Measurements from ENCODE around the gene TCP11L1. TPM values are rescaled to one million over a fixed set of nuclear protein-coding genes. Genes with fewer than 3 reads are reported as not detected.

The TCP11L1 gene
- total RNA-seq, 1 experiment from 2014 or later = 16.8 TPM

GRCh38 chr11:33027846-33028536 lies 11.4 kb upstream of the TCP11L1 start:
- no peaks in the 10 kb centered on the region for H3K36me3 Mint-ChIP-seq
- H3K27me3 Mint-ChIP-seq (ENCODE audit: low read depth) = no peaks in the 10 kb centered on the region
- H3K27ac Mint-ChIP-seq = no peak overlapping the region
- H3K4me1 Mint-ChIP-seq = peaks cover 18% of the 10 kb centered on the region
- DNase-seq (ENCODE audit: low spot score) (no peak), ATAC-seq (no peak)
- POLR2A ChIA-PET = no interaction called here
- CTCF ChIA-PET = interaction anchor here (2.3 kb wide), 1 partner anchor 38 kb away, joined by 5 read pairs; no protein-coding TSS in a partner anchor
- TF ChIP-seq ZNF532 (CRISPR knock-in tag; IDR thresholded peaks at IDR 0.05; ENCODE audit: borderline replicate concordance) = no peak
- no peak overlapping the region for H3K4me3 Mint-ChIP-seq
- H3K9me3 Mint-ChIP-seq = no peaks in the 10 kb centered on the region

- DNase-seq (ENCODE audit: low spot score) (no peak), ATAC-seq (no peak)
- no peak overlapping the region for H3K27ac Mint-ChIP-seq
- peaks cover 18% of the 10 kb centered on the region for H3K4me1 Mint-ChIP-seq
- H3K36me3 Mint-ChIP-seq = no peaks in the 10 kb centered on the region
- POLR2A ChIA-PET = no interaction called here
- CTCF ChIA-PET = interaction anchor here (2.3 kb wide), 1 partner anchor 37 kb away, joined by 5 read pairs; no protein-coding TSS in a partner anchor
- H3K4me3 Mint-ChIP-seq = no peak overlapping the region
- no peaks in the 10 kb centered on the region for H3K9me3 Mint-ChIP-seq
- H3K27me3 Mint-ChIP-seq (ENCODE audit: low read depth) = no peaks in the 10 kb centered on the region
- TF ChIP-seq RORB (CRISPR knock-in tag; IDR thresholded peaks at IDR 0.05) (no peak), CTCF (IDR thresholded peaks at IDR 0.05) (no peak), PREB (CRISPR knock-in tag; IDR thresholded peaks at IDR 0.05; ENCODE audit: borderline replicate concordance) (no peak), PRDM15 (CRISPR knock-in tag; IDR thresholded peaks at IDR 0.05) (no peak), ZNF532 (CRISPR knock-in tag; IDR thresholded peaks at IDR 0.05; ENCODE audit: borderline replicate concordance) (no peak), MYBL2 (CRISPR knock-in tag; IDR thresholded peaks at IDR 0.05) (no peak), ZNF263 (CRISPR knock-in tag; IDR thresholded peaks at IDR 0.05; ENCODE audit: low read depth) (no peak), ZSCAN18 (CRISPR knock-in tag; IDR thresholded peaks at IDR 0.05) (no peak), FOXP1 (CRISPR knock-in tag; IDR thresholded peaks at IDR 0.05; ENCODE audit: borderline replicate concordance) (no peak), ZNF423 (CRISPR knock-in tag; IDR thresholded peaks at IDR 0.05) (no peak), ZNF671 (CRISPR knock-in tag; IDR thresholded peaks at IDR 0.05) (no peak), NFYB (CRISPR knock-in tag; conservative IDR thresholded peaks at IDR 0.05; ENCODE audit: low read depth) (no peak), RELA (CRISPR knock-in tag; IDR thresholded peaks at IDR 0.05; ENCODE audit: borderline replicate concordance) (no peak), HMGA2 (CRISPR knock-in tag; IDR thresholded peaks at IDR 0.05) (no peak), ZBTB43 (CRISPR knock-in tag; IDR thresholded peaks at IDR 0.05) (no peak)
Observed at GRCh38 chr11:33028537-33028914, 10.8 kb upstream of the TCP11L1 start.

All from WTC11 (cell line).